Measurements from ENCODE around the gene UBE2G2. TPM values are rescaled to one million over a fixed set of nuclear protein-coding genes. Genes with fewer than 3 reads are reported as not detected.

Gene UBE2G2
- total RNA-seq, 6 experiments from 2014 or later: 53.5 to 73.3 (median 61.0) TPM

- Mint-ChIP-seq H3K36me3 (ENCODE audit: low read depth) (no peaks in the 10 kb centered on the region), H3K27ac (no peak overlapping the region), H3K9me3 (no peaks in the 10 kb centered on the region), H3K4me1 (ENCODE audit: low read depth) (no peaks in the 10 kb centered on the region; the same call in 1 of the 2 replicates), H3K4me3 (no peak overlapping the region), H3K27me3 (ENCODE audit: insufficient read depth) (peaks cover 27% of the 10 kb centered on the region)
- peak; percentile 25; the same call in 1 of the 2 replicates for TF ChIP-seq CTCF (IDR thresholded peaks at IDR 0.05)
- no peak for DNase-seq
These were observed 36.6 kb upstream of the UBE2G2 start for GRCh38 chr21:44838039-44838895.

GRCh38 chr21:44837537-44837936, 35.9 kb upstream of the UBE2G2 start:
- Mint-ChIP-seq H3K4me1 (ENCODE audit: low read depth) (no peaks in the 10 kb centered on the region; the same call in 1 of the 2 replicates), H3K9me3 (no peaks in the 10 kb centered on the region), H3K27ac (no peak overlapping the region), H3K27me3 (ENCODE audit: insufficient read depth) (peaks cover 26% of the 10 kb centered on the region), H3K4me3 (no peak overlapping the region), H3K36me3 (ENCODE audit: low read depth) (no peaks in the 10 kb centered on the region)
- DNase-seq: no peak
- TF ChIP-seq CTCF (IDR thresholded peaks at IDR 0.05): no peak

- TF ChIP-seq CTCF (IDR thresholded peaks at IDR 0.05): no peak
- no peaks in the 10 kb centered on the region for H3K36me3 Mint-ChIP-seq (ENCODE audit: low read depth)
- no peak overlapping the region for H3K4me3 Mint-ChIP-seq
- no peaks in the 10 kb centered on the region; the same call in 1 of the 2 replicates for H3K4me1 Mint-ChIP-seq (ENCODE audit: low read depth)
- H3K27ac Mint-ChIP-seq: no peak overlapping the region
- peak; percentile 25 for DNase-seq
- H3K9me3 Mint-ChIP-seq: no peaks in the 10 kb centered on the region
- peaks cover 21% of the 10 kb centered on the region for H3K27me3 Mint-ChIP-seq (ENCODE audit: insufficient read depth)
These were observed 35.2 kb upstream of the UBE2G2 start for GRCh38 chr21:44836666-44837471.

GRCh38 chr21:44836349-44836665, 34.7 kb upstream of the UBE2G2 start:
- Mint-ChIP-seq H3K4me3 (no peak overlapping the region), H3K4me1 (ENCODE audit: low read depth) (no peaks in the 10 kb centered on the region; the same call in 1 of the 2 replicates), H3K27ac (no peak overlapping the region), H3K36me3 (ENCODE audit: low read depth) (no peaks in the 10 kb centered on the region), H3K9me3 (no peaks in the 10 kb centered on the region), H3K27me3 (ENCODE audit: insufficient read depth) (peaks cover 15% of the 10 kb centered on the region)
- DNase-seq: no peak
- no peak for TF ChIP-seq CTCF (IDR thresholded peaks at IDR 0.05)

- H3K4me3 Mint-ChIP-seq: no peak overlapping the region
- peaks cover 11% of the 10 kb centered on the region for H3K27me3 Mint-ChIP-seq (ENCODE audit: insufficient read depth)
- no peaks in the 10 kb centered on the region; the same call in 1 of the 2 replicates for H3K4me1 Mint-ChIP-seq (ENCODE audit: low read depth)
- TF ChIP-seq CTCF (IDR thresholded peaks at IDR 0.05): no peak
- H3K36me3 Mint-ChIP-seq (ENCODE audit: low read depth): no peaks in the 10 kb centered on the region
- H3K27ac Mint-ChIP-seq: no peak overlapping the region
- H3K9me3 Mint-ChIP-seq: no peaks in the 10 kb centered on the region
- no peak for DNase-seq
These were observed 34.0 kb upstream of the UBE2G2 start for GRCh38 chr21:44835647-44835973.

Data from HFFc6 (cell line).